Stomach (tissue), 4 donors: ENCODE data around the gene RAB12.

Experiments
- CTCF ChIP-seq, 7 experiments: fragments of 450-650 bp in 4 of 7; fragments of 200-600 bp in 3 of 7; sonication (generic) in 3 of 7; IDR thresholded peaks; one replicate each; pipeline ENCODE4 v1.5.1; 2016 to 2019; ENCODE audit warnings: antibody characterized with exemption in 7 of 7, control low read depth in 2 of 7, mild to moderate bottlenecking in 1 of 7
- EP300 ChIP-seq: sonication (generic); formaldehyde crosslinking; IDR thresholded peaks from one replicate; pipeline ENCODE4 v1.6.1; 2017; ENCODE audit warnings: antibody characterized with exemption

- TF ChIP-seq CTCF (IDR thresholded peaks at IDR 0.05) = no peak
- TF ChIP-seq EP300 = no peak
These were observed 77.4 kb downstream of the RAB12 start for GRCh38 chr18:8686611-8687010.
